OCI-LY7 (cell line): ENCODE results near the gene USP16. TPM values are rescaled to one million over a fixed set of nuclear protein-coding genes. Genes with fewer than 3 reads are reported as not detected.
A peak's percentile ranks its signal among the peaks of the same experiment; 100 is the strongest.

ENCODE experiments used
- BruUV-seq: library from RNA; stranded (reverse); fragments of 400-500 nt; replicated peaks from 2 replicates; lab custom pipeline; 2021; lab: Mats Ljungman, UMichigan
- CTCF ChIA-PET: fragments of 300-600 bp; sonication (Branson Sonifier 250); formaldehyde crosslinking; loops from one replicate; lab custom pipeline; 2022; ENCODE audit warnings: antibody characterized with exemption; ENCODE audit not compliant: unreplicated experiment; lab: Charles Lee
- POLR2A ChIA-PET: fragments of 300-600 bp; sonication (Branson Sonifier 250); formaldehyde crosslinking; loops from one replicate; lab custom pipeline; 2022; ENCODE audit warnings: antibody characterized with exemption; lab: Charles Lee
- DNase-seq: peaks from one replicate; pipeline ENCODE4 v3.0.0-alpha.2; 2015; ENCODE audit warnings: low spot score
- H2AFZ ChIP-seq: fragments of 200-600 bp; sonication (generic), shearing (Covaris generic); 2 replicates; pipeline ENCODE4 v1.6.1; 2014; ENCODE audit warnings: mild to moderate bottlenecking, antibody characterized with exemption, low read length, moderate library complexity
- H3K27ac ChIP-seq: fragments of 200-600 bp; sonication (generic); 2 replicates; pipeline ENCODE4 v1.5.1; 2014; ENCODE audit warnings: mixed run types, low read depth, mild to moderate bottlenecking, moderate library complexity, low read length, inconsistent platforms; ENCODE audit not compliant: poor library complexity, severe bottlenecking
- H3K36me3 ChIP-seq: fragments of 200-600 bp; sonication (generic); 2 replicates; pipeline ENCODE4 v1.6.1; 2014; ENCODE audit warnings: mild to moderate bottlenecking, antibody characterized with exemption, low read length, moderate library complexity, mixed read lengths; ENCODE audit not compliant: insufficient read depth
- H3K4me1 ChIP-seq: fragments of 200-600 bp; sonication (generic); 2 replicates; pipeline ENCODE4 v1.5.1; 2014; ENCODE audit warnings: mild to moderate bottlenecking, low read length; ENCODE audit not compliant: insufficient read depth, poor library complexity, severe bottlenecking
- H3K4me2 ChIP-seq: fragments of 200-600 bp; sonication (generic); 2 replicates; pipeline ENCODE4 v1.6.1; 2014; ENCODE audit warnings: mild to moderate bottlenecking, low read length
- H3K4me3 ChIP-seq: fragments of 200-600 bp; sonication (generic); 2 replicates; pipeline ENCODE4 v1.5.1; 2014; ENCODE audit warnings: mild to moderate bottlenecking, low read depth, low read length; ENCODE audit not compliant: poor library complexity, severe bottlenecking
- H3K79me2 ChIP-seq: fragments of 200-600 bp; sonication (generic); 2 replicates; pipeline ENCODE4 v1.6.1; 2016; ENCODE audit warnings: low read depth, mild to moderate bottlenecking, low read length, moderate library complexity, mixed read lengths; ENCODE audit not compliant: insufficient read depth
- H3K9me2 ChIP-seq: fragments of 200-600 bp; sonication (generic); 2 replicates; pipeline ENCODE4 v1.6.1; 2016; ENCODE audit warnings: mild to moderate bottlenecking, low read length, mixed read lengths; ENCODE audit not compliant: insufficient read depth
- H3K9me3 ChIP-seq: fragments of 200-600 bp; sonication (generic); 2 replicates; pipeline ENCODE4 v1.6.1; 2014; ENCODE audit warnings: mild to moderate bottlenecking, mixed run types, low read length, mixed read lengths
- H4K20me1 ChIP-seq: fragments of 200-600 bp; sonication (generic); 2 replicates; pipeline ENCODE4 v1.6.1; 2014; ENCODE audit warnings: mild to moderate bottlenecking, antibody characterized with exemption, low read length, moderate library complexity, mixed read lengths; ENCODE audit not compliant: insufficient read depth
- EZH2phosphoT487 ChIP-seq: fragments of 200-600 bp; sonication (generic); IDR thresholded peaks from 2 replicates; pipeline ENCODE4 v1.6.1; 2018; ENCODE audit warnings: low read depth, borderline replicate concordance, mild to moderate bottlenecking, mixed run types, antibody characterized with exemption, low read length, moderate library complexity, mixed read lengths
- intact Hi-C: fragments of 100-400 bp; cut with micrococcal nuclease; formaldehyde crosslinking; loops from one replicate; pipeline ENCODE4 v1.10.0; 2022; ENCODE audit not compliant: unreplicated experiment
- total RNA-seq, 2 experiments: library from RNA; depleted of rRNA in 1 of 2; stranded (reverse); fragments of >200 nt in 1 of 2; shearing (Covaris generic) in 1 of 2; gene quantifications; 2 replicates each; pipeline ENCODE4 v1.2.3, GENCODE V29; 2014 to 2022
- TF ChIP-seq, protein P1 (sequence below): fragments of 200-600 bp; sonication (generic); conservative IDR thresholded peaks from 2 replicates; pipeline ENCODE4 v1.5.1; 2014; ENCODE audit warnings: mild to moderate bottlenecking, antibody characterized with exemption, low read length, moderate library complexity, mixed read lengths

USP16 gene
- total RNA-seq, 2 experiments from 2014 or later = 22.8 to 34.2 TPM

DNA sequence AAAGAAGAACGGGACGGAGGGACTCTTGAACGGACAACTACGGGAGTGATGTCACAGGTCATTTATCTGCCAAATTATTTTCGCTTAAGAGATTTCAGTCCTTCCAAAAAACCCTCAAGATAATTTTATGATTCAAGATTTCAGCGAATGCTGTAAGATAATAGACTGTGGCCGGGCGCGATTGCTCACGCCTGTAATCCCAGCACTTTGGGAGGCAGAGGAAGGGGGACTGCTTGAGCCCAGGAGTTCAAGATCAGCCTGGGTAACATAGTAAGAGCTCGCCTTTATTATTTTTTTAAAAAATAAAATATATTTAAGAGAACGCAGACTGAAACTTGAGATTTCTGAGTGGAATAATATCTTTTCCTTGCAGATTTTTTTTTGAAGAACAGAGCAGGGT, 5.9 kb upstream of the USP16 start:
- Histone ChIP-seq H3K36me3 (peaks cover 9% of the 10 kb centered on the region; the same call in 1 of the 2 replicates), H3K27ac (peak overlapping the region; percentile 56), H3K9me2 (no peaks in the 10 kb centered on the region), H3K79me2 (peaks cover 21% of the 10 kb centered on the region), H4K20me1 (no peaks in the 10 kb centered on the region), H2AFZ (peak overlapping the region; percentile 65), H3K4me3 (peak overlapping the region; percentile 86), H3K4me1 (peaks cover 18% of the 10 kb centered on the region), H3K4me2 (peak overlapping the region; percentile 98), H3K9me3 (no peaks in the 10 kb centered on the region)
- POLR2A ChIA-PET = interaction anchor here (0.6 to 4.0 kb wide), 10 partner anchors 9 to 347 kb away, joined by 3 to 71 read pairs (median 8); partner anchors contain the start of genes CCT8 and LTN1
- TF ChIP-seq EZH2phosphoT487 = no peak
- TF ChIP-seq, protein P1, sequence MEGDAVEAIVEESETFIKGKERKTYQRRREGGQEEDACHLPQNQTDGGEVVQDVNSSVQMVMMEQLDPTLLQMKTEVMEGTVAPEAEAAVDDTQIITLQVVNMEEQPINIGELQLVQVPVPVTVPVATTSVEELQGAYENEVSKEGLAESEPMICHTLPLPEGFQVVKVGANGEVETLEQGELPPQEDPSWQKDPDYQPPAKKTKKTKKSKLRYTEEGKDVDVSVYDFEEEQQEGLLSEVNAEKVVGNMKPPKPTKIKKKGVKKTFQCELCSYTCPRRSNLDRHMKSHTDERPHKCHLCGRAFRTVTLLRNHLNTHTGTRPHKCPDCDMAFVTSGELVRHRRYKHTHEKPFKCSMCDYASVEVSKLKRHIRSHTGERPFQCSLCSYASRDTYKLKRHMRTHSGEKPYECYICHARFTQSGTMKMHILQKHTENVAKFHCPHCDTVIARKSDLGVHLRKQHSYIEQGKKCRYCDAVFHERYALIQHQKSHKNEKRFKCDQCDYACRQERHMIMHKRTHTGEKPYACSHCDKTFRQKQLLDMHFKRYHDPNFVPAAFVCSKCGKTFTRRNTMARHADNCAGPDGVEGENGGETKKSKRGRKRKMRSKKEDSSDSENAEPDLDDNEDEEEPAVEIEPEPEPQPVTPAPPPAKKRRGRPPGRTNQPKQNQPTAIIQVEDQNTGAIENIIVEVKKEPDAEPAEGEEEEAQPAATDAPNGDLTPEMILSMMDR = no peak
- BruUV-seq = no TSS peak
- CTCF ChIA-PET = interaction anchor here (1.1 to 1.3 kb wide), 2 partner anchors 13 to 18 kb away, joined by 3 read pairs; no protein-coding TSS in a partner anchor
- no peak for DNase-seq
- intact Hi-C loops = loop anchor here (1.0 kb wide), 1 partner anchor 16 kb away; no protein-coding TSS in a partner anchor

DNA sequence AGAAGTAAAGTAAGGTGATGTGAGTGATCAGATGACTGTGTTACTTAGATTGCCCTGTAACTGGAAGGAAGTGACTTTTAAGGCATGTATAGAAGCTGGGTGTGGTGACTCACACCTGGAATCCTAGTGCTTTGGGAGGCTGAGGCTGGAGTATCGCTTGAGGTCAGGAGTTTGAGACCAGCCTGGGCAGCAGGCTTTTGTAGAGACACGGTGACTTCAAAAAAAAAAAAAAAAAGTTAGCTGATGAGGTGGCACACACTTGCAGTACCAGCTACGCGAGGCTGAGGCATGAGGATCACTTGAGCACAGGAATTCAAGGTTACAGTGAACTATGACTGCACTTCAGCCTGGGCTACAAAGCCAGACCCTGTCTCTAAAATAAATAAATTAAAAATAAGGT, 2.3 kb upstream of the USP16 start:
- no TSS peak for BruUV-seq
- Histone ChIP-seq H3K79me2 (peaks cover 44% of the 10 kb centered on the region), H3K4me1 (peaks cover 41% of the 10 kb centered on the region), H3K9me3 (no peaks in the 10 kb centered on the region), H3K27ac (no peak overlapping the region), H4K20me1 (no peaks in the 10 kb centered on the region), H3K4me2 (no peak overlapping the region), H3K4me3 (no peak overlapping the region), H3K36me3 (peaks cover under 1% of the 10 kb centered on the region; the same call in 1 of the 2 replicates), H3K9me2 (no peaks in the 10 kb centered on the region), H2AFZ (no peak overlapping the region)
- ChIA-PET POLR2A (interaction anchor here (0.6 to 5.8 kb wide), 4 partner anchors 10 to 53 kb away, joined by 3 to 54 read pairs (median 4); partner anchors contain the start of gene CCT8), CTCF (interaction anchor here (1.4 kb wide), 1 partner anchor 20 kb away, joined by 4 read pairs; no protein-coding TSS in a partner anchor)
- TF ChIP-seq EZH2phosphoT487 = no peak
- TF ChIP-seq, protein P1 = no peak
- intact Hi-C loops = no loop called here
- DNase-seq = no peak

GRCh38 chr21:29025328-29025713, 853 bp downstream of the USP16 start:
- TSS peak; percentile 66 for BruUV-seq
- no peak for TF ChIP-seq EZH2phosphoT487
- TF ChIP-seq, protein P1 = no peak
- H3K27ac ChIP-seq = peak overlapping the region; percentile 79
- no peaks in the 10 kb centered on the region for H3K9me3 ChIP-seq
- peak overlapping the region; percentile 96 for H2AFZ ChIP-seq
- DNase-seq = no peak
- ChIA-PET POLR2A (interaction anchor here (0.6 to 5.8 kb wide), 7 partner anchors 15 to 294 kb away, joined by 3 to 54 read pairs (median 4); partner anchors contain the start of gene CCT8), CTCF (no interaction called here)
- H3K4me3 ChIP-seq = peak overlapping the region; percentile 85
- H3K4me1 ChIP-seq = peaks cover 27% of the 10 kb centered on the region
- no peaks in the 10 kb centered on the region for H4K20me1 ChIP-seq
- peak overlapping the region; percentile 92 for H3K4me2 ChIP-seq
- no peaks in the 10 kb centered on the region for H3K9me2 ChIP-seq
- intact Hi-C loops = loop anchor here (2.0 kb wide), 3 partner anchors 23 to 47 kb away; partner anchors contain the start of genes CCT8 and LTN1
- H3K79me2 ChIP-seq = peaks cover 40% of the 10 kb centered on the region
- peaks cover 26% of the 10 kb centered on the region for H3K36me3 ChIP-seq
